ENCODE measurements around the gene DCLK1.

DCLK1 gene

GRCh38 chr13:35824825-35825224 lies 306.4 kb downstream of the DCLK1 start:
- no peaks in the 10 kb centered on the region for H3K36me3 Mint-ChIP-seq (ENCODE audit: insufficient read depth)
- peaks cover 10% of the 10 kb centered on the region for H3K9me3 Mint-ChIP-seq
- ATAC-seq (replicated peaks; ENCODE audit: extremely low read depth, poor library complexity, severe bottlenecking): no peak
- no peak overlapping the region for H3K27ac Mint-ChIP-seq (ENCODE audit: low read depth)
- H3K4me3 Mint-ChIP-seq: no peak overlapping the region
- no peak for DNase-seq (ENCODE audit: low spot score in 2 of 2)
- H3K4me1 Mint-ChIP-seq: no peaks in the 10 kb centered on the region
- H3K27me3 Mint-ChIP-seq: no peaks in the 10 kb centered on the region

GRCh38 chr13:35824395-35824794 lies 306.8 kb downstream of the DCLK1 start:
- Mint-ChIP-seq H3K27me3 (no peaks in the 10 kb centered on the region), H3K36me3 (ENCODE audit: insufficient read depth) (no peaks in the 10 kb centered on the region), H3K9me3 (peaks cover 7% of the 10 kb centered on the region), H3K4me1 (no peaks in the 10 kb centered on the region), H3K27ac (ENCODE audit: low read depth) (no peak overlapping the region), H3K4me3 (no peak overlapping the region)
- DNase-seq (ENCODE audit: low spot score in 2 of 2) (no peak), ATAC-seq (replicated peaks; ENCODE audit: extremely low read depth, poor library complexity, severe bottlenecking) (no peak)

- peaks cover 7% of the 10 kb centered on the region for H3K9me3 Mint-ChIP-seq
- ATAC-seq (replicated peaks; ENCODE audit: extremely low read depth, poor library complexity, severe bottlenecking) (no peak), DNase-seq (ENCODE audit: low spot score in 2 of 2) (no peak)
- H3K27me3 Mint-ChIP-seq: no peaks in the 10 kb centered on the region
- H3K4me3 Mint-ChIP-seq: no peak overlapping the region
- H3K27ac Mint-ChIP-seq (ENCODE audit: low read depth): no peak overlapping the region
- no peaks in the 10 kb centered on the region for H3K36me3 Mint-ChIP-seq (ENCODE audit: insufficient read depth)
- no peaks in the 10 kb centered on the region for H3K4me1 Mint-ChIP-seq
Observed at GRCh38 chr13:35822666-35823065, 308.5 kb downstream of the DCLK1 start.

- Mint-ChIP-seq H3K27ac (ENCODE audit: low read depth) (no peak overlapping the region), H3K27me3 (no peaks in the 10 kb centered on the region), H3K36me3 (ENCODE audit: insufficient read depth) (no peaks in the 10 kb centered on the region), H3K4me1 (no peaks in the 10 kb centered on the region), H3K9me3 (no peaks in the 10 kb centered on the region), H3K4me3 (no peak overlapping the region)
- DNase-seq (ENCODE audit: low spot score in 2 of 2): no peak
- no peak for ATAC-seq (replicated peaks; ENCODE audit: extremely low read depth, poor library complexity, severe bottlenecking)
Observed at GRCh38 chr13:35818633-35819067, 312.5 kb downstream of the DCLK1 start.

- Mint-ChIP-seq H3K27ac (ENCODE audit: low read depth) (no peak overlapping the region), H3K9me3 (no peaks in the 10 kb centered on the region), H3K4me1 (no peaks in the 10 kb centered on the region), H3K27me3 (no peaks in the 10 kb centered on the region), H3K4me3 (no peak overlapping the region), H3K36me3 (ENCODE audit: insufficient read depth) (no peaks in the 10 kb centered on the region)
- DNase-seq (ENCODE audit: low spot score in 2 of 2) (no peak), ATAC-seq (replicated peaks; ENCODE audit: extremely low read depth, poor library complexity, severe bottlenecking) (no peak)
Observed at GRCh38 chr13:35817642-35818607, 313.3 kb downstream of the DCLK1 start.

GRCh38 chr13:35814605-35815011 lies 316.6 kb downstream of the DCLK1 start:
- H3K36me3 Mint-ChIP-seq (ENCODE audit: insufficient read depth): no peaks in the 10 kb centered on the region
- no peaks in the 10 kb centered on the region for H3K27me3 Mint-ChIP-seq
- no peak overlapping the region for H3K27ac Mint-ChIP-seq (ENCODE audit: low read depth)
- no peaks in the 10 kb centered on the region for H3K4me1 Mint-ChIP-seq
- no peak overlapping the region for H3K4me3 Mint-ChIP-seq
- DNase-seq (ENCODE audit: low spot score in 2 of 2): no peak
- H3K9me3 Mint-ChIP-seq: no peaks in the 10 kb centered on the region
- ATAC-seq (replicated peaks; ENCODE audit: extremely low read depth, poor library complexity, severe bottlenecking): no peak

- Mint-ChIP-seq H3K4me3 (no peak overlapping the region), H3K36me3 (ENCODE audit: insufficient read depth) (no peaks in the 10 kb centered on the region), H3K27me3 (no peaks in the 10 kb centered on the region), H3K4me1 (no peaks in the 10 kb centered on the region), H3K9me3 (peaks cover 3% of the 10 kb centered on the region), H3K27ac (ENCODE audit: low read depth) (no peak overlapping the region)
- DNase-seq (ENCODE audit: low spot score in 2 of 2) (no peak), ATAC-seq (replicated peaks; ENCODE audit: extremely low read depth, poor library complexity, severe bottlenecking) (no peak)
Observed at GRCh38 chr13:35812736-35813135, 318.4 kb downstream of the DCLK1 start.

GRCh38 chr13:35810321-35810720 lies 320.9 kb downstream of the DCLK1 start:
- H3K36me3 Mint-ChIP-seq (ENCODE audit: insufficient read depth): no peaks in the 10 kb centered on the region
- DNase-seq (ENCODE audit: low spot score in 2 of 2) (no peak), ATAC-seq (replicated peaks; ENCODE audit: extremely low read depth, poor library complexity, severe bottlenecking) (no peak)
- peaks cover 9% of the 10 kb centered on the region for H3K9me3 Mint-ChIP-seq
- no peaks in the 10 kb centered on the region for H3K4me1 Mint-ChIP-seq
- no peak overlapping the region for H3K4me3 Mint-ChIP-seq
- no peaks in the 10 kb centered on the region for H3K27me3 Mint-ChIP-seq
- H3K27ac Mint-ChIP-seq (ENCODE audit: low read depth): no peak overlapping the region

- Mint-ChIP-seq H3K4me1 (no peaks in the 10 kb centered on the region), H3K4me3 (no peak overlapping the region), H3K36me3 (ENCODE audit: insufficient read depth) (no peaks in the 10 kb centered on the region), H3K27me3 (no peaks in the 10 kb centered on the region), H3K9me3 (peaks cover 9% of the 10 kb centered on the region), H3K27ac (ENCODE audit: low read depth) (no peak overlapping the region)
- DNase-seq (ENCODE audit: low spot score in 2 of 2) (no peak), ATAC-seq (replicated peaks; ENCODE audit: extremely low read depth, poor library complexity, severe bottlenecking) (no peak)
Observed at GRCh38 chr13:35808846-35809245, 322.3 kb downstream of the DCLK1 start.

- Mint-ChIP-seq H3K27ac (ENCODE audit: low read depth) (no peak overlapping the region), H3K9me3 (peaks cover 9% of the 10 kb centered on the region), H3K36me3 (ENCODE audit: insufficient read depth) (no peaks in the 10 kb centered on the region), H3K4me1 (no peaks in the 10 kb centered on the region), H3K4me3 (no peak overlapping the region), H3K27me3 (no peaks in the 10 kb centered on the region)
- no peak for ATAC-seq (replicated peaks; ENCODE audit: extremely low read depth, poor library complexity, severe bottlenecking)
- no peak for DNase-seq (ENCODE audit: low spot score in 2 of 2)
Observed at GRCh38 chr13:35804901-35805300, 326.3 kb downstream of the DCLK1 start.

- DNase-seq (ENCODE audit: low spot score in 2 of 2) (no peak), ATAC-seq (replicated peaks; ENCODE audit: extremely low read depth, poor library complexity, severe bottlenecking) (no peak)
- Mint-ChIP-seq H3K9me3 (peaks cover 12% of the 10 kb centered on the region), H3K4me3 (no peak overlapping the region), H3K27me3 (no peaks in the 10 kb centered on the region), H3K4me1 (no peaks in the 10 kb centered on the region), H3K36me3 (ENCODE audit: insufficient read depth) (no peaks in the 10 kb centered on the region), H3K27ac (ENCODE audit: low read depth) (no peak overlapping the region)
Observed at GRCh38 chr13:35797991-35798390, 333.2 kb downstream of the DCLK1 start.

- H3K9me3 Mint-ChIP-seq: peaks cover 12% of the 10 kb centered on the region
- no peak overlapping the region for H3K27ac Mint-ChIP-seq (ENCODE audit: low read depth)
- H3K4me1 Mint-ChIP-seq: no peaks in the 10 kb centered on the region
- ATAC-seq (replicated peaks; ENCODE audit: extremely low read depth, poor library complexity, severe bottlenecking): no peak
- H3K36me3 Mint-ChIP-seq (ENCODE audit: insufficient read depth): no peaks in the 10 kb centered on the region
- no peaks in the 10 kb centered on the region for H3K27me3 Mint-ChIP-seq
- H3K4me3 Mint-ChIP-seq: no peak overlapping the region
- DNase-seq (ENCODE audit: low spot score in 2 of 2): no peak
Observed at GRCh38 chr13:35797244-35797643, 333.9 kb downstream of the DCLK1 start.

GRCh38 chr13:35796623-35797022 lies 334.6 kb downstream of the DCLK1 start:
- no peak overlapping the region for H3K4me3 Mint-ChIP-seq
- no peak for DNase-seq (ENCODE audit: low spot score in 2 of 2)
- H3K27ac Mint-ChIP-seq (ENCODE audit: low read depth): no peak overlapping the region
- ATAC-seq (replicated peaks; ENCODE audit: extremely low read depth, poor library complexity, severe bottlenecking): no peak
- H3K36me3 Mint-ChIP-seq (ENCODE audit: insufficient read depth): no peaks in the 10 kb centered on the region
- no peaks in the 10 kb centered on the region for H3K4me1 Mint-ChIP-seq
- peaks cover 12% of the 10 kb centered on the region for H3K9me3 Mint-ChIP-seq
- H3K27me3 Mint-ChIP-seq: no peaks in the 10 kb centered on the region

Measured in central memory CD8-positive, alpha-beta T cell (primary cell).